Fibroblast of lung (primary cell): ENCODE measurements around the gene CHST15. TPM values are rescaled to one million over a fixed set of nuclear protein-coding genes. Genes with fewer than 3 reads are reported as not detected.

Source experiments
- DNase-seq, 2 donors: peaks; one replicate each; pipeline versions ENCODE4 v3.0.0 to v3.0.0-alpha.2; 2010; ENCODE audit warnings: low read depth in 2 of 2
- H2AFZ ChIP-seq: 2 replicates; pipeline ENCODE4 v1.5.1; 2012; ENCODE audit warnings: low read length, control low read depth, inconsistent platforms
- H3K27ac ChIP-seq: 2 replicates; pipeline ENCODE4 v1.5.1; 2011; ENCODE audit warnings: low read length, control low read depth; ENCODE audit not compliant: insufficient read depth
- H3K27me3 ChIP-seq: 2 replicates; pipeline ENCODE4 v1.5.1; 2011; ENCODE audit warnings: mild to moderate bottlenecking, low read length; ENCODE audit not compliant: control insufficient read depth, insufficient read depth
- H3K36me3 ChIP-seq: 2 replicates; pipeline ENCODE4 v1.5.1; 2011; ENCODE audit warnings: low read length; ENCODE audit not compliant: control insufficient read depth, insufficient read depth
- H3K4me1 ChIP-seq: 2 replicates; pipeline ENCODE4 v1.5.1; 2011; ENCODE audit warnings: low read length; ENCODE audit not compliant: control insufficient read depth, insufficient read depth; ENCODE audit errors: extremely low read depth
- H3K4me2 ChIP-seq: 2 replicates; pipeline ENCODE4 v1.5.1; 2011; ENCODE audit warnings: low read length, control low read depth; ENCODE audit not compliant: insufficient read depth; ENCODE audit errors: extremely low read depth
- H3K4me3 ChIP-seq, 4 experiments: fragments of 200-600 bp in 1 of 4; sonication (generic) in 1 of 4; replicated peaks in 1 of 4; 2 replicates each; pipeline ENCODE4 v1.5.1; 2011 to 2016; ENCODE audit warnings: low read length in 4 of 4, low read depth in 3 of 4, mild to moderate bottlenecking in 3 of 4, control low read depth in 2 of 4, inconsistent platforms in 1 of 4, mixed read lengths in 1 of 4; ENCODE audit not compliant: insufficient read depth in 1 of 4; ENCODE audit errors: control extremely low read depth in 1 of 4
- H3K79me2 ChIP-seq: 2 replicates; pipeline ENCODE4 v1.5.1; 2012; ENCODE audit warnings: mild to moderate bottlenecking, low read length, inconsistent platforms; ENCODE audit not compliant: control insufficient read depth, insufficient read depth
- H3K9ac ChIP-seq: 2 replicates; pipeline ENCODE4 v1.5.1; 2011; ENCODE audit warnings: mild to moderate bottlenecking, low read length, control low read depth; ENCODE audit not compliant: insufficient read depth
- H3K9me3 ChIP-seq: 2 replicates; pipeline ENCODE4 v1.5.1; 2012; ENCODE audit warnings: low read depth, low read length; ENCODE audit not compliant: control insufficient read depth, insufficient read depth
- H4K20me1 ChIP-seq: 2 replicates; pipeline ENCODE4 v1.5.1; 2011; ENCODE audit warnings: low read length; ENCODE audit not compliant: control insufficient read depth, insufficient read depth; ENCODE audit errors: extremely low read depth
- EZH2 ChIP-seq: IDR thresholded peaks from 2 replicates; pipeline ENCODE4 v1.5.1; 2012; ENCODE audit warnings: low read length, control low read depth, mild to moderate bottlenecking; ENCODE audit errors: missing control alignments
- polyA plus RNA-seq, 2 donors: library from polyadenylated mRNA; depleted of rRNA in 1 of 2; stranded (reverse) in 1 of 2; unstranded in 1 of 2; fragments of >200 nt; gene quantifications; 2 replicates each; pipeline ENCODE4 v1.2.1, GENCODE V29; 2011 to 2012; ENCODE audit warnings: missing spikeins in 1 of 2
- total RNA-seq: library from RNA; depleted of rRNA; stranded (reverse); fragments of >200 nt; gene quantifications from 2 replicates; pipeline ENCODE4 v1.2.1, GENCODE V29; 2014
- TF ChIP-seq, protein P1 (sequence below), 2 donors: IDR thresholded peaks in 1 of 2; conservative IDR thresholded peaks in 1 of 2; 1 replicate in 1 of 2; 2 replicates in 1 of 2; pipeline ENCODE4 v1.5.1; 2011 to 2012; ENCODE audit warnings: low read length in 2 of 2, control low read depth in 1 of 2, inconsistent platforms in 1 of 2, low read depth in 1 of 2, mild to moderate bottlenecking in 1 of 2

Gene CHST15
- total and polyA plus RNA-seq, 2 donors (not counting 1 experiment from before 2014, with no cell fraction given) = 5.0 to 7.9 TPM

DNA sequence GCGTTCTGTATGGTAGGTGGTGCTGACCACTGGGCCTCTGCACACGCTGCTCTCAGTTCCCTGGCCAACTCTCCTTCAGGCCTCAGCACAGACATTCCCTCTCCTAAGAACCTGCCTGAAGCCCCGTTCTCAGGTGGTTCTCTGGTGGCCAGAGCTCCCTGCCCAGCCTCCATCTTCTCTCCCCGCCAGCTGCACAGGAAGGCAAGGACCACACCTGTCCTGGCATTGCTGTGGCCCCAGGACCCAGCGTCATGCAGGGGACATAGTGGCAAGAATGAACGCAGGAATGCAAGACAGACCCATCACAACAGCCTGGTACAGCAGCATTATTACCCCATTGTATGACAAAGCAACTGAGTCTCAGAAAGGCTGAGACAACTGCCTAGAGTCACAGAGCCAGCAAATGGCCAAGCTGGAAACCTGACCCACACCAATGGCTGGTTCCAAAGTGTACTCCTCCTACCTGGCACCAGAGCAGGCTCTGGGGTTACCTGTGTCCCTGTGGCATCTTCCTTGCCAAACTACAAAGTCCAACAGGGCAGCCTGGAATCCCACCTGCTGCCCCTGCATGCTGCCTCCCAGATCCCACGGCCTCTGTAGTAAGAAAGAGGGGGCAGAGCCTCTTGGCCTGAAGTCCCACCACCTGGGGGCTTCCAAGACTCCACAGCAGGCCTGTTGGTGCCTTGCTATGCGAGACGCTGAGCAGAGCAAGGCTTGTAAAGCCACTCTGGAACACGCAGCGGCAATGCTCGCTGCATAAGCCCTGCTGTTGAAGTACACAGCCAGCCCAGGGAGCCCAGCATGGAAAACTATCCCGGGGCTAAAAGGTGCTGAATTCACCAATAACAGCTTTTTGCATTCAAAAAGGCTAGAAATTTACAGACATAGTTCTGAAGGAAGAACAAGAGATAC is 73.3 kb downstream of the CHST15 start:
- Histone ChIP-seq H3K27me3 (no peaks in the 10 kb centered on the region), H2AFZ (no peak overlapping the region), H3K79me2 (no peaks in the 10 kb centered on the region), H4K20me1 (no peaks in the 10 kb centered on the region), H3K9ac (no peak overlapping the region), H3K4me2 (no peak overlapping the region), H3K36me3 (no peaks in the 10 kb centered on the region), H3K4me3 (no peak overlapping the region), H3K27ac (no peak overlapping the region), H3K4me1 (no peaks in the 10 kb centered on the region), H3K9me3 (no peaks in the 10 kb centered on the region)
- no peak for DNase-seq
- TF ChIP-seq, protein P1, sequence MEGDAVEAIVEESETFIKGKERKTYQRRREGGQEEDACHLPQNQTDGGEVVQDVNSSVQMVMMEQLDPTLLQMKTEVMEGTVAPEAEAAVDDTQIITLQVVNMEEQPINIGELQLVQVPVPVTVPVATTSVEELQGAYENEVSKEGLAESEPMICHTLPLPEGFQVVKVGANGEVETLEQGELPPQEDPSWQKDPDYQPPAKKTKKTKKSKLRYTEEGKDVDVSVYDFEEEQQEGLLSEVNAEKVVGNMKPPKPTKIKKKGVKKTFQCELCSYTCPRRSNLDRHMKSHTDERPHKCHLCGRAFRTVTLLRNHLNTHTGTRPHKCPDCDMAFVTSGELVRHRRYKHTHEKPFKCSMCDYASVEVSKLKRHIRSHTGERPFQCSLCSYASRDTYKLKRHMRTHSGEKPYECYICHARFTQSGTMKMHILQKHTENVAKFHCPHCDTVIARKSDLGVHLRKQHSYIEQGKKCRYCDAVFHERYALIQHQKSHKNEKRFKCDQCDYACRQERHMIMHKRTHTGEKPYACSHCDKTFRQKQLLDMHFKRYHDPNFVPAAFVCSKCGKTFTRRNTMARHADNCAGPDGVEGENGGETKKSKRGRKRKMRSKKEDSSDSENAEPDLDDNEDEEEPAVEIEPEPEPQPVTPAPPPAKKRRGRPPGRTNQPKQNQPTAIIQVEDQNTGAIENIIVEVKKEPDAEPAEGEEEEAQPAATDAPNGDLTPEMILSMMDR (conservative IDR thresholded peaks at IDR 0.05 in 1 of 2, IDR thresholded peaks at IDR 0.05 in 1 of 2; ENCODE audit: low read depth in 1 of 2, low read length in 2 of 2) = no peak
- TF ChIP-seq EZH2 = no peak

- H3K9ac ChIP-seq = no peak overlapping the region
- H4K20me1 ChIP-seq = no peaks in the 10 kb centered on the region
- H3K4me1 ChIP-seq = no peaks in the 10 kb centered on the region
- H2AFZ ChIP-seq = no peak overlapping the region
- no peaks in the 10 kb centered on the region for H3K9me3 ChIP-seq
- no peak overlapping the region for H3K27ac ChIP-seq
- TF ChIP-seq, protein P1 (conservative IDR thresholded peaks at IDR 0.05 in 1 of 2, IDR thresholded peaks at IDR 0.05 in 1 of 2; ENCODE audit: low read depth in 1 of 2, low read length in 2 of 2) = no peak
- no peak for TF ChIP-seq EZH2
- no peak overlapping the region for H3K4me3 ChIP-seq
- no peaks in the 10 kb centered on the region for H3K36me3 ChIP-seq
- H3K27me3 ChIP-seq = no peaks in the 10 kb centered on the region
- no peak for DNase-seq
- H3K4me2 ChIP-seq = no peak overlapping the region
- H3K79me2 ChIP-seq = no peaks in the 10 kb centered on the region
These were observed 74.4 kb downstream of the CHST15 start for GRCh38 chr10:124018886-124019525.

- H3K27me3 ChIP-seq = no peaks in the 10 kb centered on the region
- no peak for DNase-seq
These were observed 75.7 kb downstream of the CHST15 start for GRCh38 chr10:124017729-124018128.

More at GRCh38 chr10:124017729-124018128, 75.7 kb downstream of the CHST15 start:
- no peaks in the 10 kb centered on the region for H4K20me1 ChIP-seq
- no peaks in the 10 kb centered on the region for H3K36me3 ChIP-seq
- no peak overlapping the region for H3K4me3 ChIP-seq
- no peak overlapping the region for H2AFZ ChIP-seq
- H3K9ac ChIP-seq = no peak overlapping the region
- no peaks in the 10 kb centered on the region for H3K79me2 ChIP-seq
- H3K4me2 ChIP-seq = no peak overlapping the region
- TF ChIP-seq, protein P1 (conservative IDR thresholded peaks at IDR 0.05 in 1 of 2, IDR thresholded peaks at IDR 0.05 in 1 of 2; ENCODE audit: low read depth in 1 of 2, low read length in 2 of 2) = no peak
- TF ChIP-seq EZH2 = no peak
- H3K9me3 ChIP-seq = no peaks in the 10 kb centered on the region
- no peak overlapping the region for H3K27ac ChIP-seq
- H3K4me1 ChIP-seq = no peaks in the 10 kb centered on the region
